Heart right ventricle (tissue), 16 donors: ENCODE data around the gene BEND7. TPM values are rescaled to one million over a fixed set of nuclear protein-coding genes. Genes with fewer than 3 reads are reported as not detected.

Experiments
- ATAC-seq, 8 donors: fragments of 200-7000 bp; cut with Tn5 transposase; one replicate each; pipeline ENCODE4 v1.9.1; 2020; ENCODE audit warnings: mild to moderate bottlenecking in 8 of 8, moderate library complexity in 8 of 8, moderate number of reproducible peaks in 1 of 8
- DNase-seq, 2 donors: peaks; one replicate each; pipeline ENCODE4 v3.0.0-alpha.2; 2020
- H3K27ac ChIP-seq, 10 donors: fragments of 200-600 bp; sonication (generic) in 2 of 10; one replicate each; pipeline versions ENCODE4 v1.5.0 to v1.8.0; 2020 to 2022; ENCODE audit warnings: mild to moderate bottlenecking in 3 of 10
- H3K27me3 ChIP-seq, 7 donors: fragments of 200-600 bp; one replicate each; pipeline ENCODE4 v1.8.0; 2021 to 2022; ENCODE audit warnings: mild to moderate bottlenecking in 2 of 7
- H3K36me3 ChIP-seq, 9 donors: fragments of 200-600 bp; sonication (generic) in 1 of 9; one replicate each; pipeline versions ENCODE4 v1.5.0 to v1.8.0; 2020 to 2022; ENCODE audit warnings: mild to moderate bottlenecking in 2 of 9
- H3K4me1 ChIP-seq, 9 donors: fragments of 200-600 bp; sonication (generic) in 1 of 9; one replicate each; pipeline versions ENCODE4 v1.5.0 to v1.8.0; 2020 to 2022; ENCODE audit warnings: mild to moderate bottlenecking in 4 of 9
- H3K4me3 ChIP-seq, 10 donors: fragments of 200-600 bp; sonication (generic) in 2 of 10; one replicate each; pipeline versions ENCODE4 v1.5.0 to v1.8.0; 2020 to 2022; ENCODE audit warnings: mild to moderate bottlenecking in 7 of 10, moderate library complexity in 2 of 10
- H3K9me3 ChIP-seq, 11 donors: fragments of 200-600 bp in 10 of 11; sonication (generic) in 2 of 11; one replicate each; pipeline versions ENCODE4 v1.5.0 to v1.8.0; 2013 to 2022; ENCODE audit warnings: mild to moderate bottlenecking in 2 of 11, control low read depth in 1 of 11, moderate library complexity in 1 of 11
- WGBS, 2 donors: extraction: QIAGEN DNeasy Blood & Tissue Kit; methylation state at CpG; one replicate each; pipeline ENCODE4 v1.1.7; 2013; ENCODE audit warnings: inconsistent platforms in 1 of 2; 5-methylcytosine and 5-hydroxymethylcytosine counted together
- intact Hi-C, 10 donors: fragments of 100-400 bp; cut with DNase I; formaldehyde crosslinking; loops; one replicate each; pipeline versions ENCODE4 v1.11.1 to v1.14.2; 2022
- polyA plus RNA-seq, 2 donors: library from polyadenylated mRNA; stranded (reverse); fragments of 200-250 nt; gene quantifications; one replicate each; pipeline ENCODE4 v1.2.3, GENCODE V29; 2013
- total RNA-seq, 10 donors: library from RNA; stranded (reverse); fragmentation: NEBNext Ultra II Directional in 3 of 10; extraction: Animal tissue kit (Norgen Biotek cat#: 25700) in 3 of 10; gene quantifications; one replicate each; pipeline versions ENCODE4 v1.2.1 to v1.2.4, GENCODE V29; 2021 to 2023
- TF ChIP-seq, protein P1 (sequence below), 9 donors: fragments of 200-600 bp; sonication (generic) in 2 of 9; IDR thresholded peaks; one replicate each; pipeline versions ENCODE4 v1.5.0 to v1.8.0; 2021 to 2022; ENCODE audit warnings: antibody characterized with exemption in 9 of 9, mild to moderate bottlenecking in 5 of 9, moderate library complexity in 1 of 9
- donor health status: Arrhythmogenic right ventricular cardiomyopathy.
- donor health status: ischemic (EF 13 %, LVEDD 7.1; RV severe dilation, severe dysfunction).
- donor health status: healthy with polysubstance abuse.
- donor health status: DM: no; HTN: yes; CAD: no.
- donor health status: DM: no; HTN: no; CAD: no.
- donor health status: ischemic (EF 25% LVEDD 6.9; RV normal size, moderate dysfunction).
- donor health status: ischemic (EF 25% LVEDD 5.7; RV mildly dilated, moderate dysfunction).
- donor health status: healthy.
- donor health status: DM: yes; HTN: yes; CAD: no.
- donor health status: Ischemic cardiomyopathy.
- donor health status: ischemic (EF 35%, LVEDD 5.7; RV mildly dilated, moderate dysfunction).
- donor health status: nonischemic (EF 11% LVEDD 7.7; RV severe dilation, severe dysfunction).
- donor health status: DM: yes; HTN: yes; CAD: no.
- donor health status: PGD.
- donor health status: ischemic (EF 29% LVEDD 5.4; RV normal size, mild dysfunction).
- donor health status: nonischemic (EF 23%, LVEDD 6.1; RV moderate dilation, normal function).

BEND7 gene
- total and polyA plus RNA-seq, 12 donors, result 6.4 to 21.0 (median 12.5) TPM

GRCh38 chr10:13567030-13567429, 38.2 kb upstream of the BEND7 start:
- DNase-seq (no peak), ATAC-seq (no peak)
- TF ChIP-seq, protein P1, sequence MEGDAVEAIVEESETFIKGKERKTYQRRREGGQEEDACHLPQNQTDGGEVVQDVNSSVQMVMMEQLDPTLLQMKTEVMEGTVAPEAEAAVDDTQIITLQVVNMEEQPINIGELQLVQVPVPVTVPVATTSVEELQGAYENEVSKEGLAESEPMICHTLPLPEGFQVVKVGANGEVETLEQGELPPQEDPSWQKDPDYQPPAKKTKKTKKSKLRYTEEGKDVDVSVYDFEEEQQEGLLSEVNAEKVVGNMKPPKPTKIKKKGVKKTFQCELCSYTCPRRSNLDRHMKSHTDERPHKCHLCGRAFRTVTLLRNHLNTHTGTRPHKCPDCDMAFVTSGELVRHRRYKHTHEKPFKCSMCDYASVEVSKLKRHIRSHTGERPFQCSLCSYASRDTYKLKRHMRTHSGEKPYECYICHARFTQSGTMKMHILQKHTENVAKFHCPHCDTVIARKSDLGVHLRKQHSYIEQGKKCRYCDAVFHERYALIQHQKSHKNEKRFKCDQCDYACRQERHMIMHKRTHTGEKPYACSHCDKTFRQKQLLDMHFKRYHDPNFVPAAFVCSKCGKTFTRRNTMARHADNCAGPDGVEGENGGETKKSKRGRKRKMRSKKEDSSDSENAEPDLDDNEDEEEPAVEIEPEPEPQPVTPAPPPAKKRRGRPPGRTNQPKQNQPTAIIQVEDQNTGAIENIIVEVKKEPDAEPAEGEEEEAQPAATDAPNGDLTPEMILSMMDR (IDR thresholded peaks at IDR 0.05), result no peak
- Histone ChIP-seq H3K4me3 (no peak overlapping the region), H3K27ac (no peak overlapping the region), H3K27me3 (peaks cover 0 to 7% (median 0%) of the 10 kb centered on the region in 7 donors), H3K4me1 (peaks cover 0 to 4% (median 0%) of the 10 kb centered on the region in 9 donors), H3K9me3 (peaks cover 0 to 2% (median 0%) of the 10 kb centered on the region in 11 donors), H3K36me3 (no peaks in the 10 kb centered on the region)
- WGBS, 2 donors, result 70 to 88% methylated on average over 1 of the region's 1 CpG
- intact Hi-C loops, result no loop called here

- DNase-seq (no peak), ATAC-seq (no peak)
- 86 to 88% methylated on average over 3 of the region's 3 CpGs for WGBS, 2 donors
Observed at GRCh38 chr10:13564576-13564975, 35.8 kb upstream of the BEND7 start.

GRCh38 chr10:13563481-13564445, 34.9 kb upstream of the BEND7 start:
- Histone ChIP-seq H3K4me3 (no peak overlapping the region), H3K36me3 (no peaks in the 10 kb centered on the region), H3K27ac (no peak overlapping the region), H3K9me3 (peaks cover 0 to 2% (median 0%) of the 10 kb centered on the region in 11 donors), H3K4me1 (peaks cover 0 to 4% (median 0%) of the 10 kb centered on the region in 9 donors), H3K27me3 (peaks cover 0 to 7% (median 0%) of the 10 kb centered on the region in 7 donors)
- 92 to 93% methylated on average over 11 of the region's 11 CpGs for WGBS, 2 donors
- DNase-seq, result no peak
- intact Hi-C loops, result no loop called here
- TF ChIP-seq, protein P1 (IDR thresholded peaks at IDR 0.05), result no peak
- no peak for ATAC-seq

More at GRCh38 chr10:13564576-13564975, 35.8 kb upstream of the BEND7 start:
- TF ChIP-seq, protein P1 (IDR thresholded peaks at IDR 0.05), result no peak
- no peak overlapping the region for H3K27ac ChIP-seq
- peaks cover 0 to 2% (median 0%) of the 10 kb centered on the region in 11 donors for H3K9me3 ChIP-seq
- peaks cover 0 to 4% (median 0%) of the 10 kb centered on the region in 9 donors for H3K4me1 ChIP-seq
- no peaks in the 10 kb centered on the region for H3K36me3 ChIP-seq
- H3K4me3 ChIP-seq, result no peak overlapping the region
- intact Hi-C loops, result no loop called here
- peaks cover 0 to 7% (median 0%) of the 10 kb centered on the region in 7 donors for H3K27me3 ChIP-seq

- no peak overlapping the region for H3K27ac ChIP-seq
- H3K4me1 ChIP-seq, result no peaks in the 10 kb centered on the region
- DNase-seq (no peak), ATAC-seq (no peak)
- no peaks in the 10 kb centered on the region for H3K36me3 ChIP-seq
- H3K27me3 ChIP-seq, result no peaks in the 10 kb centered on the region
- TF ChIP-seq, protein P1 (IDR thresholded peaks at IDR 0.05), result no peak
- intact Hi-C loops, result no loop called here
- H3K9me3 ChIP-seq, result peaks cover 0 to 2% (median 0%) of the 10 kb centered on the region in 11 donors
- H3K4me3 ChIP-seq, result no peak overlapping the region
Observed at GRCh38 chr10:13560597-13560996, 31.8 kb upstream of the BEND7 start.
